Measurements from ENCODE around the gene TMCO4.

- TF ChIP-seq CTCF (IDR thresholded peaks at IDR 0.05) (no peak), POLR2A (IDR thresholded peaks at IDR 0.05) (no peak)
These were observed 137.4 kb downstream of the TMCO4 start for GRCh38 chr1:19662313-19662712.
